H1 (cell line): Measurements from ENCODE around the gene NAA60. TPM values are rescaled to one million over a fixed set of nuclear protein-coding genes. Genes with fewer than 3 reads are reported as not detected.

ENCODE experiments used
- BRCA1 ChIP-seq: IDR thresholded peaks from 2 replicates; pipeline ENCODE4 v1.6.1; 2012; ENCODE audit warnings: low read depth, low read length, improper control_type of control experiment
- CBX5 ChIP-seq: fragments of 300-800, 300-1000 bp; sonication (generic); IDR thresholded peaks from 2 replicates; pipeline ENCODE4 v1.7.1; 2016; ENCODE audit warnings: antibody characterized with exemption, low read length, low read depth
- CREB1 ChIP-seq: IDR thresholded peaks from 2 replicates; pipeline ENCODE4 v1.6.1; 2012; ENCODE audit warnings: inconsistent platforms
- EGR1 ChIP-seq: IDR thresholded peaks from 2 replicates; pipeline ENCODE4 v1.6.1; 2011; ENCODE audit warnings: low read depth, low read length, borderline replicate concordance
- JUN ChIP-seq: IDR thresholded peaks from 2 replicates; pipeline ENCODE4 v1.6.1; 2011; ENCODE audit warnings: low read depth, mild to moderate bottlenecking, improper control_type of control experiment, low read length
- KDM1A ChIP-seq: fragments of 200-600, 300-600 bp; sonication (generic); IDR thresholded peaks from 2 replicates; pipeline ENCODE4 v1.7.1; 2016; ENCODE audit warnings: mild to moderate bottlenecking, low read length, borderline replicate concordance
- KDM5A ChIP-seq: fragments of 200-600 bp; IDR thresholded peaks from 2 replicates; pipeline ENCODE4 v1.7.1; 2012; ENCODE audit warnings: mild to moderate bottlenecking, low read length, inconsistent platforms, mixed read lengths
- NANOG ChIP-seq: IDR thresholded peaks from 2 replicates; pipeline ENCODE4 v1.6.1; 2011; ENCODE audit warnings: low read length, low read depth, mild to moderate bottlenecking, inconsistent platforms; ENCODE audit not compliant: insufficient read depth, poor library complexity, severe bottlenecking
- POU5F1 ChIP-seq: IDR thresholded peaks from 2 replicates; pipeline ENCODE4 v1.6.1; 2011; ENCODE audit warnings: low read depth, mild to moderate bottlenecking, low read length, moderate library complexity
- RNF2 ChIP-seq: fragments of 200-900, 300-1000 bp; sonication (generic); IDR thresholded peaks from 2 replicates; pipeline ENCODE4 v1.7.1; 2016; ENCODE audit warnings: borderline replicate concordance, low read depth, mild to moderate bottlenecking, antibody characterized with exemption, low read length; ENCODE audit not compliant: poor library complexity, severe bottlenecking; ENCODE audit errors: missing control alignments
- SIX5 ChIP-seq: IDR thresholded peaks from 2 replicates; pipeline ENCODE4 v1.6.1; 2011; ENCODE audit warnings: mild to moderate bottlenecking, low read depth, low read length
- SP4 ChIP-seq: IDR thresholded peaks from 2 replicates; pipeline ENCODE4 v1.6.1; 2012; ENCODE audit warnings: low read length, inconsistent platforms
- SRF ChIP-seq: IDR thresholded peaks from 2 replicates; pipeline ENCODE4 v1.6.1; 2011; ENCODE audit warnings: mild to moderate bottlenecking, low read depth, low read length, moderate library complexity
- TBP ChIP-seq: IDR thresholded peaks from 2 replicates; pipeline ENCODE4 v1.6.1; 2011; ENCODE audit warnings: low read depth, low read length, improper control_type of control experiment
- TCF12 ChIP-seq: IDR thresholded peaks from 2 replicates; pipeline ENCODE4 v1.6.1; 2011; ENCODE audit warnings: low read depth, mild to moderate bottlenecking, low read length
- TEAD4 ChIP-seq: IDR thresholded peaks from 2 replicates; pipeline ENCODE4 v1.6.1; 2012; ENCODE audit warnings: low read depth, low read length, inconsistent platforms, mixed read lengths
- YY1 ChIP-seq: IDR thresholded peaks from 2 replicates; pipeline ENCODE4 v1.6.1; 2011; ENCODE audit warnings: low read depth, mild to moderate bottlenecking, low read length
- ZNF274 ChIP-seq: IDR thresholded peaks from 2 replicates; pipeline ENCODE4 v1.7.0; 2012; ENCODE audit warnings: low read length, borderline replicate concordance; ENCODE audit errors: extremely low read depth
- polyA plus RNA-seq, 7 experiments: library from polyadenylated mRNA; depleted of rRNA in 3 of 7; stranded (reverse) in 5 of 7; unstranded in 2 of 7; fragments of >200 nt in 5 of 7; fragments of 200-250 nt in 2 of 7; gene quantifications; 1 replicate in 5 of 7; 2 replicates in 1 of 7; 4 replicates in 1 of 7; pipeline versions ENCODE4 v1.2.1 to v1.2.3, GENCODE V29; 2011 to 2013; ENCODE audit warnings: missing spikeins in 2 of 7, mixed read lengths in 2 of 7
- total RNA-seq: library from RNA; stranded (reverse); fragmentation: NEBNext Ultra II Directional; extraction: Animal tissue kit (Norgen Biotek cat#: 25700); gene quantifications from 2 replicates; pipeline ENCODE4 v1.2.1, GENCODE V29; 2021
- TF ChIP-seq, protein P1 (sequence below), 3 experiments: IDR thresholded peaks; 1 replicate in 2 of 3; 2 replicates in 1 of 3; pipeline versions ENCODE4 v1.5.1 to v1.6.1; 2011; ENCODE audit warnings: low read length in 3 of 3, mild to moderate bottlenecking in 3 of 3, inconsistent platforms in 2 of 3, low read depth in 1 of 3, moderate library complexity in 1 of 3; ENCODE audit not compliant: insufficient read depth in 1 of 3; ENCODE audit errors: control extremely low read depth in 1 of 3

Gene NAA60
- total and polyA plus RNA-seq, 2 of the 8 experiments (the other 6 are each of a cell fraction or from before 2014, with no cell fraction given), result 34.1 to 47.6 TPM

DNA sequence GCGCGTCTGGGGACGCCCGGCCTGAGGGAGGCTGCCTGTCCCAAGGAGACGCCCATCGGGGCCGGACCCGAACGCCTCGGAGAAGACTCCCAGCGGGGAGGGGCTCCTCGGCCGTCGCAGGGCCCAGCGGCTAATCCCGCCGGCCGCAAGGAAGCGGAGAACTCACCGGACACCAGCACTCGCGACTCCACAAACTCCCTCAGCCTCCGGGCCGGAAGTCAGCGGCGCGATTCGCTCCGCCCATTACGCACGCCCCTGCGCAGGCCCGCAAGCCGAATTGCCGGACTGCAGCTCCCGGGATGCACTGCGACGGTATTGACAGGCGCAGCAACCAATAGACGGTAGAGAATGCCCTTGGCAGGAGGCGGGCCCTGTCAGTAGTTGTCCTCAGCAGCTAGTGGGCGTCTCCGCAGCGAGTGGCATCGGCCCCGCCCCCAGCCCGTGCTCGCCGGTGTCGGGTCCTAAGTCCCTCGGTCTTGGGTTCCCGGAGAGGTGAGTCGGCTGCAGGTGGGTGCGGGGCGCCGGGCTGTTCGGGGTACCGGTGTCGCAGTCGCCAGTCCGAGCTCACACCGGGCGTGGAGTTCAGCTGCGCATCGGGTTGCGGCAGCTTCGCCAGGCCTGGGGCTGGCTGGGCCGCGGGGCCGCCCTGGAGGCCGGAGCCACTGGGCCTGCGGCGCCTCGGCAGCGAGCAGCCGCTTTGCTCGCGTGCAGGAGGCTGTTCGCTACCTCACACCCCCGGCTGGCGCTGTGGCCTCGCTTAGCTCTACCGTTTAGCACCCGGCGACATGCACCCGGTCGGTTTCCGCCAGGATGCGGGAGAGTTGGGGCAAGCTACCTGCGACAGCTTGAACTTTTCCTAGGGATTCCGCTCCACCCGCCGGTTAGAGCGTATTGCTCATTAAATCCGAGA lies 42.4 kb upstream of the NAA60 start, which contains the start of the genes ZNF174 and ZSCAN32 (continued):
- TF ChIP-seq, protein P1, sequence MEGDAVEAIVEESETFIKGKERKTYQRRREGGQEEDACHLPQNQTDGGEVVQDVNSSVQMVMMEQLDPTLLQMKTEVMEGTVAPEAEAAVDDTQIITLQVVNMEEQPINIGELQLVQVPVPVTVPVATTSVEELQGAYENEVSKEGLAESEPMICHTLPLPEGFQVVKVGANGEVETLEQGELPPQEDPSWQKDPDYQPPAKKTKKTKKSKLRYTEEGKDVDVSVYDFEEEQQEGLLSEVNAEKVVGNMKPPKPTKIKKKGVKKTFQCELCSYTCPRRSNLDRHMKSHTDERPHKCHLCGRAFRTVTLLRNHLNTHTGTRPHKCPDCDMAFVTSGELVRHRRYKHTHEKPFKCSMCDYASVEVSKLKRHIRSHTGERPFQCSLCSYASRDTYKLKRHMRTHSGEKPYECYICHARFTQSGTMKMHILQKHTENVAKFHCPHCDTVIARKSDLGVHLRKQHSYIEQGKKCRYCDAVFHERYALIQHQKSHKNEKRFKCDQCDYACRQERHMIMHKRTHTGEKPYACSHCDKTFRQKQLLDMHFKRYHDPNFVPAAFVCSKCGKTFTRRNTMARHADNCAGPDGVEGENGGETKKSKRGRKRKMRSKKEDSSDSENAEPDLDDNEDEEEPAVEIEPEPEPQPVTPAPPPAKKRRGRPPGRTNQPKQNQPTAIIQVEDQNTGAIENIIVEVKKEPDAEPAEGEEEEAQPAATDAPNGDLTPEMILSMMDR (IDR thresholded peaks at IDR 0.05; ENCODE audit: control extremely low read depth in 1 of 3, insufficient read depth in 1 of 3, low read depth in 1 of 3, low read length in 3 of 3), result no peak
- TF ChIP-seq YY1 (no peak), TEAD4 (no peak), CBX5 (no peak), KDM1A (no peak), SIX5 (peak; percentile 30; the same call in 1 of the 2 replicates), CREB1 (peak; percentile 72), BRCA1 (no peak), JUN (no peak), TCF12 (0 out of 2 replicates have a peak, but pooled peaks have one; percentile 29), SRF (no peak), TBP (peak; percentile 73), ZNF274 (no peak), SP4 (0 out of 2 replicates have a peak, but pooled peaks have one; percentile 56), EGR1 (peak; percentile 63; the same call in 1 of the 2 replicates), NANOG (peak; percentile 23), RNF2 (no peak), KDM5A (no peak), POU5F1 (no peak)
